ENCODE measurements around the gene SYTL3. TPM values are rescaled to one million over a fixed set of nuclear protein-coding genes. Genes with fewer than 3 reads are reported as not detected.

SYTL3 gene
- total RNA-seq, 6 donors from 2014 or later, result 10.3 to 28.3 (median 20.0) TPM

DNA sequence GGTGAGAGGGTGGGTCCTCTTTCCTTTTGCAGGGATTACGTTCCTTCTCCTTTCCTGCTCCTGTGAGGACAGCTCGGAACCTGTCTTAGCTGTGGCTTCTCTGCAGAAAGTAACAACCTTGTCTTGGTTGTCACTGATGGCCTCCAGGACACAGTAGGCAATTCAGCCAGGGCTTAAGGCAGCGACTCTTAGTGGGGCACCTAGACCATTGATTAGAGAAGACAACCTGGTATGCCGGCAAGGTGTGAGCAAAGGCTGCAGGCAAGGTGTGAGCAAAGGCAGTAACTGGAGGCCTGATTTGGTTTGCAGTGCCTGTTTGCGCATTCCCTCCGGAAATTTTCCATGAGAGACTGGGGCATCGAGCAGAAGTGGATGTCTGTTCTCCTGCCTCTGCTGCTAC lies 42.9 kb upstream of the SYTL3 start:
- no peak for ATAC-seq (ENCODE audit: low FRiP score in 2 of 2)
- Histone ChIP-seq H3K27ac (no peak overlapping the region), H3K4me3 (no peak overlapping the region), H3K36me3 (peaks cover 7 to 63% (median 58%) of the 10 kb centered on the region in 4 donors), H3K4me1 (peaks cover 0 to 10% (median 4%) of the 10 kb centered on the region in 4 donors), H3K27me3 (no peaks in the 10 kb centered on the region), H3K9me3 (no peaks in the 10 kb centered on the region)
- TF ChIP-seq, protein P1, sequence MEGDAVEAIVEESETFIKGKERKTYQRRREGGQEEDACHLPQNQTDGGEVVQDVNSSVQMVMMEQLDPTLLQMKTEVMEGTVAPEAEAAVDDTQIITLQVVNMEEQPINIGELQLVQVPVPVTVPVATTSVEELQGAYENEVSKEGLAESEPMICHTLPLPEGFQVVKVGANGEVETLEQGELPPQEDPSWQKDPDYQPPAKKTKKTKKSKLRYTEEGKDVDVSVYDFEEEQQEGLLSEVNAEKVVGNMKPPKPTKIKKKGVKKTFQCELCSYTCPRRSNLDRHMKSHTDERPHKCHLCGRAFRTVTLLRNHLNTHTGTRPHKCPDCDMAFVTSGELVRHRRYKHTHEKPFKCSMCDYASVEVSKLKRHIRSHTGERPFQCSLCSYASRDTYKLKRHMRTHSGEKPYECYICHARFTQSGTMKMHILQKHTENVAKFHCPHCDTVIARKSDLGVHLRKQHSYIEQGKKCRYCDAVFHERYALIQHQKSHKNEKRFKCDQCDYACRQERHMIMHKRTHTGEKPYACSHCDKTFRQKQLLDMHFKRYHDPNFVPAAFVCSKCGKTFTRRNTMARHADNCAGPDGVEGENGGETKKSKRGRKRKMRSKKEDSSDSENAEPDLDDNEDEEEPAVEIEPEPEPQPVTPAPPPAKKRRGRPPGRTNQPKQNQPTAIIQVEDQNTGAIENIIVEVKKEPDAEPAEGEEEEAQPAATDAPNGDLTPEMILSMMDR (IDR thresholded peaks at IDR 0.05), result no peak
- TF ChIP-seq POLR2AphosphoS5 (IDR thresholded peaks at IDR 0.05) (no peak), EP300 (IDR thresholded peaks at IDR 0.05) (no peak), POLR2A (IDR thresholded peaks at IDR 0.05) (no peak)
- no peak for DNase-seq
- 92 to 95% methylated on average over 6 to 7 of the region's 7 CpGs for WGBS, 2 donors

DNA sequence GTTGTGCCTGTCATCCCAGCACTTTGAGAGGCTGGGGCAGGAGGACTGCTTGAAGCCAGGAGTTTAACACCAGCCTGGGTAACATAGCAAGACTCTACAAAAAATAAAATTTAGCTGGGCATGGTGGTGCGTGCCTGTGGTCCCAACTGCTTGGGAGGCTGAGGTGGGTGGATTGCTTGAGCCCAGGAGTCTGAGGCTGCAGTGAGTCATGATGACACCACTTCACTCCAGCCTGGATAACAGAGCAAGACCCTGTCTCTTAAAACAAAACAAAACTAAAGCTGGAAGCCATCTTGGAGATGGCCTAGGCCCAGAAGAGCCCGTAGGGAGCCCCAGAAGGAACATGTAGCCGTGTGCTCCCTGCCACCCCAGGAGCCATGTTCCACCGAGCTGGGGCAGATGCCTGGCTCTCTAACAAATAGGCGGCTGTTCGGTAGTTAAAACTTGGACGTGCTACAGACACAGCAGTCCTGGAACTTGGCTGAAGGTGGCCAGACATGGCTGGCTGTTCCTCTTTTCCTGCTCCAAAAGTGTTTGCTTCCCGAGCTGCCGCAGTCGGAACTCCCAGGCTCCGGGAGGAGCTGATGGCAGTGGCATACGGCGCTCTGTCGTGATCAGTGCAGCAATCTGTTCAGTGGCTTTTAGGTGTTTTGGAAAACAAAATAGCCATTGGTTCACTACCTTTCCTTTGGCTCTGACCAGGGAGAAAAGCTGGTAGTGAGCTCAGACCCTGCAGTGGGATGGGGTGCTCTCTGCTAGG lies 42.3 kb upstream of the SYTL3 start:
- H3K9me3 ChIP-seq, result no peaks in the 10 kb centered on the region
- H3K36me3 ChIP-seq, result peaks cover 7 to 70% (median 59%) of the 10 kb centered on the region in 4 donors
- DNase-seq (no peak), ATAC-seq (ENCODE audit: low FRiP score in 2 of 2) (no peak)
- no peak overlapping the region for H3K27ac ChIP-seq
- peaks cover 0 to 11% (median 4%) of the 10 kb centered on the region in 4 donors for H3K4me1 ChIP-seq
- WGBS, 2 donors, result 94 to 95% methylated on average over 4 to 14 of the region's 14 CpGs
- H3K27me3 ChIP-seq, result no peaks in the 10 kb centered on the region
- no peak overlapping the region for H3K4me3 ChIP-seq
- no peak for TF ChIP-seq EP300 (IDR thresholded peaks at IDR 0.05)
- TF ChIP-seq, protein P1 (IDR thresholded peaks at IDR 0.05), result no peak
- no peak for TF ChIP-seq POLR2A (IDR thresholded peaks at IDR 0.05)
- no peak for TF ChIP-seq POLR2AphosphoS5 (IDR thresholded peaks at IDR 0.05)

DNA sequence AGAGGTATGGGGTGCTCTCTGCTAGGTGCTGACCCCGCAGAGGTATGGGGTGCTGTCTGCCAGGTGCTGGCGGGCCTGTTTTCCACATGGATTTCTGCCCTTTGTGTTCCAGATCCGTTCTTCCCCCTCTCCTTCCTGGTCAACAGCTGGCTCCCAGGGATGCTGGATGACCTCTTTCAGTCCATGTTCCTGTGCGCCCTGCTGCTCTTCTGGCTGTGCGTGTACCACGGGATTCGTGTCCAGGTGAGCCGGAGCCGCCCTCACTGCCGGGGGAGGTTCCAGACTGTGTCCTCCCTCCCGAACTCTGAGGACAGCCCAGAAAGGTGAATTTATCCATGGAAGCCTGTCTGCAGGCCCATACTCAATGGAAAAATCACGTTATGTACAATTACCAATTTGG lies 41.6 kb upstream of the SYTL3 start:
- TF ChIP-seq, protein P1 (IDR thresholded peaks at IDR 0.05), result no peak
- TF ChIP-seq POLR2A (IDR thresholded peaks at IDR 0.05) (no peak), EP300 (IDR thresholded peaks at IDR 0.05) (no peak), POLR2AphosphoS5 (IDR thresholded peaks at IDR 0.05) (no peak)
- DNase-seq, result no peak
- Histone ChIP-seq H3K4me1 (peaks cover 0 to 11% (median 4%) of the 10 kb centered on the region in 4 donors), H3K27ac (no peak overlapping the region), H3K27me3 (no peaks in the 10 kb centered on the region), H3K4me3 (no peak overlapping the region), H3K36me3 (peaks cover 7 to 72% (median 59%) of the 10 kb centered on the region in 4 donors), H3K9me3 (no peaks in the 10 kb centered on the region)
- no peak for ATAC-seq (ENCODE audit: low FRiP score in 2 of 2)
- WGBS, 2 donors, result 94 to 97% methylated on average over 7 to 11 of the region's 12 CpGs

DNA sequence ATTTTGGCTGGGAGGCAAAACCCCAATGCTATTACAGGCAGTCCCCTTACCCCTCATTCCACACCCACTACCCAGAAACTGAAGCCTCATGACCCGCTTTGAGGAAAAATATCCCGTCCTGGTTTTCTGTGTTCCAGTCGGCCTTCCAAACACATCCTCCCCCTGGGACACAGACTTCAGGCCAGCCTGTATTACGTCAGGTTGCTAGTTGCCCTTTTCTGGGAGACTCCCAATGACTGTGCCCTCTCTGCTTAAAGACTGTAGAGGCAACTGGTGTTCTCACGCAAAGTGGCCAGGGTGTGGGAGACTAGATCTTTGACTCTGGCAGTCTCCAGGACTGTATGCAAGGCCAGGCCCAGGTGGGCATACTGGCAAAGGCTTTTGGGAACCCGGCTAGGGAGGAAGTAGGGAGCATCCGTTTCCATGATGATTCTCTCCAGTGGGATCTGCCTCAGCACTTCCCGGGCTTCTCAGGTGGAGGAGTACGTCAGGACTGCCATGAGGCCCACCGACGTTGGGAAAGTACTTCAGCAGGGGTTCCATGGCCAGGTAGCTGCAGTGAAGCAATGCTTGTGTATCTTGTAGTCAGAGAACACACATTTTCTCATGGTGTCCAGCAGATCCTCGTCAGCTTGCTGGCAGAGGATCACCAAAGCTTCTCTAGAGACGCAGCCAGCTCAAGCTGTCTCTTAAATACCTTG lies 40.2 kb upstream of the SYTL3 start:
- DNase-seq, result no peak
- H3K27me3 ChIP-seq, result no peaks in the 10 kb centered on the region
- no peak overlapping the region for H3K4me3 ChIP-seq
- WGBS, 2 donors, result 90 to 92% methylated on average over 8 to 13 of the region's 13 CpGs
- H3K27ac ChIP-seq, result no peak overlapping the region
- ATAC-seq (ENCODE audit: low FRiP score in 2 of 2), result no peak
- H3K9me3 ChIP-seq, result no peaks in the 10 kb centered on the region
- peaks cover 0 to 11% (median 4%) of the 10 kb centered on the region in 4 donors for H3K4me1 ChIP-seq
- peaks cover 7 to 75% (median 57%) of the 10 kb centered on the region in 4 donors for H3K36me3 ChIP-seq
- TF ChIP-seq, protein P1 (IDR thresholded peaks at IDR 0.05), result no peak
- TF ChIP-seq POLR2A (IDR thresholded peaks at IDR 0.05) (no peak), POLR2AphosphoS5 (IDR thresholded peaks at IDR 0.05) (no peak), EP300 (IDR thresholded peaks at IDR 0.05) (no peak)

Measured in upper lobe of left lung (tissue), 6 donors.